ENCODE results near the gene WNT10A. TPM values are rescaled to one million over a fixed set of nuclear protein-coding genes. Genes with fewer than 3 reads are reported as not detected.

WNT10A gene
- total RNA-seq, 1 experiment from 2014 or later, result 6.5 TPM

GRCh38 chr2:218885981-218886947 lies 5.6 kb downstream of the WNT10A start:
- no peak for DNase-seq (ENCODE audit: low read depth)
- in situ Hi-C loops (cut with HindIII; ENCODE audit: low pct_unique_long_range_greater_than_20kb, low sequenced_read_pairs), result no loop called here

- in situ Hi-C loops (cut with HindIII; ENCODE audit: low pct_unique_long_range_greater_than_20kb, low sequenced_read_pairs), result no loop called here
Observed at GRCh38 chr2:218887079-218887478, 6.4 kb downstream of the WNT10A start.

DNA sequence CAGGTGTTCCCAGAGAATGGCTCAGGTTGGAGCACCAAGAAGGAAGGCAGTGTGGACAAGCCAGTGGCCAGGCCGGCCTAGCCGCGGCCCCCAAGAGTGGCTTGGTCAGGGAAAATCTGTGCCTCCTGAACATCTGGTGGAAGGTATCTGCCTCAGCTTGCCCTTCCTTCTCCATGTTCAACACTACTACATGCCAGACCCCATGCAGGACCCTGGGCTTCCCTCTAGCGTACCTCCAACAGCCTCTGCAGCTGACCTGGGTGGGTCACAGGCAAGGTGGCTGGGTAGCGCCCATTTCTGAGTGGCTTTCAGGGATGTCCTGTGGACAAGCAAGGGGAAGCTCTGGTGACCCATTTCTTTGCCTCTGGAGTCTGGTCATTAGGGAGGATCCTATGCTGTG lies 7.7 kb downstream of the WNT10A start:
- in situ Hi-C loops (cut with HindIII; ENCODE audit: low pct_unique_long_range_greater_than_20kb, low sequenced_read_pairs), result no loop called here
- DNase-seq (ENCODE audit: low read depth), result no peak

More at GRCh38 chr2:218887079-218887478, 6.4 kb downstream of the WNT10A start:
- no peak for DNase-seq (ENCODE audit: low read depth)

GRCh38 chr2:218889937-218890336 lies 9.3 kb downstream of the WNT10A start:
- DNase-seq (ENCODE audit: low read depth), result no peak

DNA sequence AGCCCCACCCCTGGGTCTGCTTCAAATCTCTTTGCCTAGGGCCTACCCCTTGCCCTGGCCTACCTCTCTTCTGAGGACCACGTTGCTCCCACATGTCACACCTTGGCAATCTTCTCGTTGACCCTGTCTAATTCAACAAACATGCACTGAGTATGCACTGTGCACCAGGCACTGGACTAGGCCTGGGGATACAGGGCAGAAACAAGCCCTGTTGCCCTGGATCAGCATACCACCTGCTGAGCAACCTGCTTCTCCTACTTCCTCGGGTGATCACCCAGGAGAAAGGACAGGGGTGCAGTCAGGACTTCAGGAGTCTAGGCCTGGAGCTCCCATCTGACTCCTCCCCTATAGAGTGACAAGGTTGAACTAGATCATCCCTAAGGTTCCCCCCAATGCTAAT lies 9.7 kb downstream of the WNT10A start:
- in situ Hi-C loops (cut with HindIII; ENCODE audit: low pct_unique_long_range_greater_than_20kb, low sequenced_read_pairs), result no loop called here
- no peak for DNase-seq (ENCODE audit: low read depth)

More at GRCh38 chr2:218889937-218890336, 9.3 kb downstream of the WNT10A start:
- in situ Hi-C loops (cut with HindIII; ENCODE audit: low pct_unique_long_range_greater_than_20kb, low sequenced_read_pairs), result no loop called here

- DNase-seq (ENCODE audit: low read depth), result no peak
- in situ Hi-C loops (cut with HindIII; ENCODE audit: low pct_unique_long_range_greater_than_20kb, low sequenced_read_pairs), result no loop called here
Observed at GRCh38 chr2:218891275-218892135, 10.9 kb downstream of the WNT10A start.

GRCh38 chr2:218892693-218893348 lies 12.2 kb downstream of the WNT10A start:
- in situ Hi-C loops (cut with HindIII; ENCODE audit: low pct_unique_long_range_greater_than_20kb, low sequenced_read_pairs), result no loop called here
- peak; percentile 82 for DNase-seq (ENCODE audit: low read depth)

GRCh38 chr2:218893349-218894150 lies 12.9 kb downstream of the WNT10A start:
- no peak for DNase-seq (ENCODE audit: low read depth)
- in situ Hi-C loops (cut with HindIII; ENCODE audit: low pct_unique_long_range_greater_than_20kb, low sequenced_read_pairs), result no loop called here

GRCh38 chr2:218894151-218894879 lies 13.7 kb downstream of the WNT10A start:
- DNase-seq (ENCODE audit: low read depth), result peak; percentile 71
- in situ Hi-C loops (cut with HindIII; ENCODE audit: low pct_unique_long_range_greater_than_20kb, low sequenced_read_pairs), result no loop called here

DNA sequence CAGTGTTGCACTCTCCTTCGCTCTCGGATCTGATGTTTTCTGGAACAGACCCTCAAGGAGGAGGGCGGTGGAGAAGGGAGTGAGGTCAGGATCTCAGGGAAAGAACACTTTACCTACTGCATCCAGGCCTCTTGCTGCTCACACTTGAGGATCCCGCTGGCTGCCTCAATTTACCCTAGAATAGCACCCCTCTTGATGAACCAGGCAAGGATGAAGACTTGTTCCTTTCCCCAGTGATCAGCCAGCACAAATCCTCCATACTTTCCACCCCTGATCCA lies 14.2 kb downstream of the WNT10A start:
- in situ Hi-C loops (cut with HindIII; ENCODE audit: low pct_unique_long_range_greater_than_20kb, low sequenced_read_pairs), result no loop called here
- no peak for DNase-seq (ENCODE audit: low read depth)

- peak; percentile 89 for DNase-seq (ENCODE audit: low read depth)
- in situ Hi-C loops (cut with HindIII; ENCODE audit: low pct_unique_long_range_greater_than_20kb, low sequenced_read_pairs), result no loop called here
Observed at GRCh38 chr2:218895326-218895725, 14.7 kb downstream of the WNT10A start.

DNA sequence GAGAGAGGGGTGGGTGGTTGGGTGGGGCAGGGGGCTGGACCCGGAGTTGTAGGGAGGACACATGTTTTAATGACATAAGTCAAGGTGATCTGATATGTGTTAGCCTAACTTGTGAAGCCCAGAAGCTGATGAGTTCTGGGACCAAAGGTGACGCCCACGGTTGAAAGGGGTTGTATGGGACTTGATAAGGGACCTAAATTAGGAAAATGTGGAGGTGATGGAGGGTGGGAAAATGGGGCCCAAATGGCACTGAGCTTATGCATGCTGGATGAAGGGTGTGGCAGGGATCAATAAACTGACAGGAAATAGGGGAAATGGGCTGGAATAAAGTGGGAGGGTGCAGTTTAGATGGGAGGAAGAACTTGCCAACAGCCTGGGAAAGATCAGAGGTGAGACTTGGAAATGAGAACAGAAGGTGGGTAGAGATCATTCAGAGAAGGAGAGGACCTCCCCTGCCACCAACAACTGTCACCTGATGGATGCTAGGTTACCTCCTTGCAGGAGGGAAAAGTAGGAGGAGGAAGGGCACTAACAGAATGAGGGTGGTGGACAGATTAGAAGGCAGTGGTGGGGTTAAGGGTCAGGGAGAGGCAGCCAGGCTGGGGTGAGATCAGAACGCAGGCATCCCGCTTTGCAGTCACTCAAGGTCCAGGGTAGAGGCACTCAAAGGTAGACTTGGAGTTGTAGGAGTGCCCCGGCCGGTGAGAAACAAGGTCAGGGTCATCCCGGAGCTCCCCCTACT lies 15.3 kb downstream of the WNT10A start:
- DNase-seq (ENCODE audit: low read depth), result peak; percentile 95
- in situ Hi-C loops (cut with HindIII; ENCODE audit: low pct_unique_long_range_greater_than_20kb, low sequenced_read_pairs), result no loop called here

DNA sequence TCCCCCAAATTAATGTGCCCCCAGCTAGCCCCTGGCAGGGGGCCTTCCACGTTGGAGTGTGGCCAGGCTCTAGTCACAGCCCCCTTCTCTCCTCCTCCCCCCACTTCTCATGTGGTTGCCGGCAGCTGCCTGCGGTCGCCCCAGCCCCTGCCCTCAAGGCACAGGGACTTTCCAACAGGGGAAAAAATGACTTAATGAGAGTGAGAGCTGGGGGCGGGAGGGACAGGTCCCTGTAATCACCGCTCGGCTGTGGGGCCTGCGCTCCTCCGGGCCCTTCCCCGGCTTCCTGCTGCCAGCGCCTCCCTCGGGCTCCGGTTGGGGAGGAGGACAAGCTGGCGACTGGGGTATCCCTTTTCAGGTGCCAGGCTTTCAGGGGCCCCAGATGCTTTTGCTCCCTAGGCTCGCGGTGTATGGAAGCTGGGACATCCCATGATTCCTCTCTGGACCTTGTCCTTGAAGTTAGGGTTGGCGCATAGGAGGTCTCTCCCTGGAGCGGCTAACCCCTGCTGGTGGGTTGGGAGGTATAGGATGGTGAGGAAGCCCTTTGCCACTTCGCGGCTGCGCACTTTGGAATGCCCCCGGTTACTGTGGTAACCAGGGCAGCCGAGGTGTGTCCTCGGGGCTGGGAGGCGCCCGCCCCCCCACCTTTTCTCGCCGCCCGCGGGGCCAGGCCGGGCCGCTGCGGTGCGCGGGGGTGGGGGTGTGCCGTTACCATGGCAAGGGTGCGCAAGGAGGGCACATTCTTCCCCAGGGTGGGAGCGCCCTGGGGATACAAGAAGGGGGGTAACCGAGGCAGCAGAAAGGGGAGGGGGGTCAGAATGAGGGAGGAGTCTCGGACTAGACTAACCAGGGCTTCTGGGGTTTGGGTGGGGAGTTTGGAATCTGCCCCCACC lies 16.1 kb downstream of the WNT10A start:
- DNase-seq (ENCODE audit: low read depth), result peak; percentile 96
- in situ Hi-C loops (cut with HindIII; ENCODE audit: low pct_unique_long_range_greater_than_20kb, low sequenced_read_pairs), result no loop called here

DNA sequence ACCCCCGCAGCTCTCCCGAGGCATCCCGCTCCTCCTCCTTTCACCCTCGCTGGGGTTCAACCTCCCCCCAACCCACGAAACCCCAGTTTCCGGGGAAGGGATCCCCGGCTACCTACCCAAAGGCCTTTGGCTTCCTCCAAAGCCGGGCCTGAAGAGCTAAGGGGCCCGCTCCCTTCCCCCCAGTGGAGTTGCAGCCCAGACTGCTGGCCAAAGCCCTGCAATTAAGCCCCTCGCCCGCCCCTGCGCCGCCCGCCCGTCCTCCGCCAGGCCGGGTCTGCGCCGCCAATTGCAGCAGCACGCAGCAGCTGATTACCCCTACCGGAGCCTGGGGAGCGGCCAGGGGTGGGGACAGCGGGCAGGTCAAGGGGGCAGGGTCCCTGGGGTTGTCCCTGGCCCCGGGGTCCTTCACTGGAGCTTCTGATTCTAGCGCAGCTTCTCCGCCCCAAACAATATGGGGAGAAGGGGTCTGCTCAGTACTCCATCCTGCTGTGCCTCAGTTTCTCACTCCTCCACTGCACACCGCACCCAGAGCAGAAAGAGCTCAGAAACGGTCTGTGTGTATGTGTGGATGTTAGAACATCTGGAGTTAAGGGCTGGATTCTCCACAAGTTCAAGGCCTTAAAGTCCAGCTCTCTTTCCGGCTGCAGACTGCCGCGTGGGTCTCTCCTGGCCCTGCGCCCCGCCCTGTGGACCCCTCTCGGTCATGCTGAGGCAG lies 16.9 kb downstream of the WNT10A start:
- in situ Hi-C loops (cut with HindIII; ENCODE audit: low pct_unique_long_range_greater_than_20kb, low sequenced_read_pairs), result no loop called here
- peak; percentile 17 for DNase-seq (ENCODE audit: low read depth)

DNA sequence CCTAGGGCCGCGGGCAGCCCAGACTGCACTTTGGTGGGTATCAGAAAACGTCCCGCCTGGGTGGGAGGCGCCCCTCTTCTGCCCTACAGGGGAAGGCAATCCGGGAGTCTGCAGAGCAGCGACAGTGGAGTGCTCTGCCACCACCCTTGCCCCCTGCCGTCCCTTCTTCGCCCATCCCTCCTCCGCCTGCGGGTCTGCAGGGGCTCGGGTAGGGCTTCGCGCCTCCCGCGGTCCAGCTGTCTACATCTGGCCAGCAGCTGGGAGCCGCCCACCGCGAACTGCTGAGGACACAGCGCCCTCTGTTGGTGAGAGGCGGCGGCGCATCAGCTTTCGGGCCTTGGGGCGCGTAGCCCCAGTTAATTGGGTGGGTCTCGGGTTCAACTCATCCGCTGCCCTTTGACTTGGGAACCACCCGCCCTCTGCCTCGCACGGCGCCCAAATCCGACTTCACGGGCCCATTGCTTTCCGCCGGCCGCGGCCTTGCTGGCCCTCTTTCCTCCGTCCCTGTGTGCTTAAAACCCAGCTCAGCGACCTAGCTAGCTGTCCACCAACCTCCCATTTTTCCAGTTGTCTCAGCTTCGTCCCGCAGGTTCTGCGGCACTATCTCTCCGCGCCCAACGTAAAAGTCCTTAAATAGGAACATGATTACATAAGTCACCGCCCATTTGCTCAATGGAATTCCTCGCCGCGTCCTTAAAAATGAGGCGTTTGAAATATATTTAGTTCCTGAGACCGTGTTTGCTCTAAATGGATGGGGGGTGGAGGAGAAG lies 17.6 kb downstream of the WNT10A start:
- in situ Hi-C loops (cut with HindIII; ENCODE audit: low pct_unique_long_range_greater_than_20kb, low sequenced_read_pairs), result no loop called here
- DNase-seq (ENCODE audit: low read depth), result peak; percentile 57
